Measurements from ENCODE around the gene MEGF8.
A peak's percentile ranks its signal among the peaks of the same experiment; 100 is the strongest.
"Not testable (repeated sequence)": the region's sequence is repeated elsewhere in the genome, so short reads cannot be mapped to it uniquely, and the experiment has no call there.

The MEGF8 gene

DNA sequence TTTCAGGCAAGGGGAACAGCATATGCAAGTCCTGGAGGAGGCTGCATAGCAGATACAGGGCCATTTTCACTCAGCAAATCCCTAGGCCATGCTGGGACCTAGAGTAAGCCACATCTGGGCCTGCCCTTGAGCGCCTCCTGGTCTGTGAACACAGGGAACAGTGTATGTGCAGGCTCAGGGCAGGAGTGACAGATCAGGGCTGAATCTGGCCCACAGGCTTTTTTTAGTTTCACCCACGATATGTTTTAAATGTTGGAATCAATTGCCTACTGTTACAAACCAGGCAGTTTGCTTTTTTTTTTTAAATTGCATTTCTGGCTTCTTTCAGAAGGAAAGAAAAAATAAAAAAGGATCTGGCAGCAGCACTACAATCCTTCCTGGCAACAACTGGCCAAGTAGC is 13.8 kb upstream of the MEGF8 start:
- DNase-seq = no peak

DNA sequence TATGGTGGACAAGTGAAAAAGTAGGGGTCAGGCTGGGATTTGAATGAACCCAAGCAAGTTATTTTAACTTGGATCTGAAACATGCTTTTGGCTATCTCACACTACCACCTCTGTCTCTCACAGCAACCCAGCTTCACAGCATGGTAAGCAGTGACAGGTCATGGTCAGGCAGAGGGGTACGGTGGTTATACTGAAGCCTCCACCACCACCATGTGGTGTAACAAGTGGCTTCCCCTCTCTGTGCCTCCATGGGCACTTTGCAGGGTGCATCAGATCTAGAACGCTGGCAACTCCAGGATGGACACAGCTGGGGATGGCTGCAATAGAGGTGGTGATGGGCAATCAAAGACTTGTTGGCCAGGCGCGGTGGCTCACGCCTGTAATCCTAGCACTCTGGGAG is 13.1 kb upstream of the MEGF8 start:
- DNase-seq = no peak

DNA sequence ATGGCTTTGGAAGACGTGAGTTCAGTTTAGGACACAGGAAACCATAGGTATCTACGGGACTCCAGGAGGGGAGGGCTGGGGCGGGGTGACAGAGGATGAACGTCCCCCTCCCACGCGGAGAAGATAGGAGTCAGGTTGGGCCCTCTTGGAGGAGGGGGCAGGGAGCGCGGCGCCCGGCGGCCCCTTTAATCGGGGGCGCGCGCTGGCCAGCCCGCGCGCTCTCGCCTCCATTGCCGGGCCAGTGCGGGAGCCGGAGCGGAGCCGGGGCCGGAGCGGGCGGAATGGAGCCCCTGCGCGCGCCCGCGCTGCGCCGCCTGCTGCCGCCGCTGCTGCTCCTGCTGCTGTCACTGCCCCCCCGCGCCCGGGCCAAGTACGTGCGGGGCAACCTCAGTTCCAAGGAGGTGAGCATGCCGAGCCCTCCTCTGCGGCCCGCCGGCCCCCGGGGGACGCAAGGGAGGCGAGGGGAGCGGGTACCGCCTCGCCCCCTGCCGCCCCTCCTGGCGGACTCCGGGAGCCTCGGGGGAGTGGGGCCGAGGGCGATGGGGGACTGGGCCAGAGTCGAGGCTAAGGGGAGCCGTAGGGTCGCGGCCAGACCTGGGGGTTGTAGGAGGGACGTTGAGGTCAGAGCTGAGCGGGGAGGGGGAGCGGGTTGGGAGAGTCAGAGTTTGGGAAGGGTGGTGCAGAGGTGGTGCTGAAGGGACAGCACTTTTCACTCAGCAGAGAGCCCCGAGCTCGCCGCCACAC is 12.2 kb upstream of the MEGF8 start, which contains the start of gene TMEM145:
Gene TMEM145 (plus strand): TSS at position 214 of the 744 bp plus-strand sequence. CDS start 68 bp downstream, at position 282.
- peak; percentile 40 to 52 for DNase-seq

DNA sequence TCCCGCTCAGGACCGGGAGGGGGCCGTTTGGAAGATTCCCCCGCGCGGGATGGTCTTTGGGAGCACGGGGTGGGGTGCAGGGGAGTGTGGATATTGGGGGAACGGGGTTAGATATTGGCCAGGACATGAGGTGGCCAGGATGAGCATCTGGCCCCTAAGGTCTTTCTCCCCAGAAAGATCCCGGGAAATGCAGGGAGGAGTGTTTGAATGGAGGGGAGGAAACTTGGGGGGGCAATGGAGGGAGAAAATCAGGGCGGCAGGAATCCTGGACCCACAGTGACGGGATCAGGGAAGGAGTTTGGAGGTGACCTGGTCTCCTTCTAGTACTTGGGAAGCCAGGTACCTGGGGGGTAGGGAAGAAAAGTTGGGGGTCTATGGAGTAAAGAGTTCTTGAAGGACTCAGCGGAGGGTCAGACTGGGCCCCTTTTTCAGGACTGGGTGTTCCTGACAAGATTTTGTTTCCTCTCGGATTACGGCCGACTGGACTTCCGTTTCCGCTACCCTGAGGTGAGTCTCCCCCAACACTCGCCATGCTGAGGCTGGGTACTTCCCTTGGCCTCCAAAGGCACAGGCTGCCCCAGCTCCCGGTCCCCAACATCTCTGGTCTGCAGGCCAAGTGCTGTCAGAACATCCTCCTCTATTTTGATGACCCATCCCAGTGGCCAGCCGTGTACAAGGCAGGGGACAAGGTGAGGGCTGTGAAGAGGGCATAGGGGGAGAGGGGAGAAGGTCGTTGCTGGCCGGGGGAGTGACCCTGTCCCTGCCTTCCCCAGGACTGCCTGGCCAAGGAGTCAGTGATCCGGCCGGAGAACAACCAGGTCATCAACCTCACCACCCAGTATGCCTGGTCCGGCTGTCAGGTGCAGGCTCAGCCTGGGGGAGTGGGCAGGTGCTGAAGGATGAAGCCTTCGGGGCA is 11.3 kb upstream of the MEGF8 start:
- no peak for DNase-seq

DNA sequence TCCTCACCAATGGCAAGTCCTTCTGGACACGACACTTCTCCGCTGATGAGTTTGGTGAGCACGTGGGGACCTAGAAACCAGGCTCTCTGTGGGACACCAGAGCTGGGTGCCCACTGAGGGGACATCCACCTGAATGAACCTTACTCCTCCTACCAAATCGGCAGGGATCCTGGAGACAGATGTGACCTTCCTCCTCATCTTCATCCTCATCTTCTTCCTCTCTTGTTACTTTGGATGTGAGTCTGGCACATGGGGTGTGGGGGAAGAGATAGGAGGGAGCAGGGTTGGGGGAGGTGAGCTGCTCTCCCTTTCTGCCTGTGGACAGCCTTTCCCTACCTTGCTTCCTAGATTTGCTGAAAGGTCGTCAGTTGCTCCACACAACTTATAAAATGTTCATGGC is 10.4 kb upstream of the MEGF8 start:
- DNase-seq = no peak

DNA sequence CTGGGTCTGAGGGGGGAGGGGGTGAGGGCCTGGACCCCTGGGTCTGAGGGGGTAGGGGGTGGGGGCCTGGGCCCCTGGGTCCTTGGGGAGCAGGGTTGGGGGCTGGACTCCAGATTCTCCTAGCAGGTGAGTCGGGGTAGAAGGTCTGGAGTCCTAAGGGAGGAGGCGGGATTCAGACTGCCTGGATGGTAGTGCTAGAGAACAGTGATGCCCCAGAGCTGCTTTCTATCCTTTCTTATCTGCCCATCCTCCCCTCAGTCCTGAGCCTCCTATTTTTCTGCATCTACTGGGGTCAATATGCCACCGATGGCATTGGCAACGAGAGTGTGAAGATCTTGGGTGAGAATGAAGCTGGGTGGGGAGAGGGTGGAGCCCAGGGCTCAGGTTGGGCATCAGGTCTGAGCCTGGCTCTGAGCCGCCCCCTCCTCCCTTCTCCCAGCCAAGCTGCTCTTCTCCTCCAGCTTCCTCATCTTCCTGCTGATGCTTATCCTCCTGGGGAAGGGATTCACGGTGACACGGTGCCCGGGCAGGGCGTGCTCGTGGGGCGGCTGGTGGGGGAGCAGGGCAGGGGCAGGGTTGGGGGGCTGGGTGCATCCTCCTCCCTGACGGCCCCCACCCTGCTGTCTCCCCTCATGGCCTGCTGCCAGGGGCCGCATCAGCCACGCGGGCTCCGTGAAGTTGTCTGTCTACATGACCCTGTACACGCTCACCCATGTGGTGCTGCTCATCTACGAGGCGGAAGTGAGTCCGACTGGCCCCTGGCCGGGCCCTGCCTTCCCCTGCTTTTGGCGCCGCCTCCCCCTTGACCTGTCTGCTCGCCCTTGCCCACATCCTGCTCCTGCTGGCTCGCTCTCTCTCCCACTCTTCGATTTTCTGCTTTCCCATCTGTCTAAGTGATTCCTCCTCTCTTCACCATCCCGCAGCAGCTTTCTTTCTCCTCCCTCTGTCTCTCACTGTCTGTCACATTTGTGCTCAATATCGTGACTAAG is 8.9 kb upstream of the MEGF8 start:
- no peak for DNase-seq

DNA sequence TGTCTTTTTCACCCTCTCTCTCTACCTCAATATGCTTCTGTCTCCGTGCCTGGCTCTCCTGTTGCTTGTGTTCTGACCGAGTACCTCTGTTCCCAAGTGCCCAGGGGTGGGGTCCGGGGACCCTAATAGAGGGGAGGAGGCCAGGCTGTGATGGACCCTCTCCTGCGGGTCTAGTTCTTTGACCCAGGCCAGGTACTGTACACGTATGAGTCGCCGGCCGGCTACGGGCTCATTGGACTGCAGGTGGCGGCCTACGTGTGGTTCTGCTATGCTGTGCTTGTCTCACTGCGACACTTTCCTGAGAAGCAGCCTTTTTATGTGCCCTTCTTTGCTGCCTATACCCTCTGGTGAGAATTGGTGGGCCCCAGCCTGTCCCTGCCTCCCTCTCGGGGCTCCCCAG is 7.9 kb upstream of the MEGF8 start:
- no peak for DNase-seq

DNA sequence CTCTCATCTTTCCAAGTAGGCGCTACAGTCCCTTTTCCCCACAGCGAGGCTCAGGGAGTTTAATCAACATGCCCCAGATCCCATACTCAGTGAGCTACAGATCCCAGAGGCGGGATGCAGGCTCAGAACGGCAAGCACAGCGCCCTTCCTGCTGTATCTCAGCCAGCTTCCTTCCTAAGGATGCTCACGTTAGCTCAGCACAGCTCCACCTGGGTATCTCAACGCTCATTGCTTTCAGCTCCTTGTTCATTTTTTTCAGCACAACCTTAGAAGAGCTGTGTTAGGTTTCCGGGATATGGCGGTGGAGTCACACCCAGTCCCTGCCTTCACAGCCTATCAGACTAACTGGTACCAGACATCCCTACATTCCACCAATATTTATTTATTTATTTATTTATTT is 3.1 kb upstream of the MEGF8 start:
- no peak for DNase-seq

DNA sequence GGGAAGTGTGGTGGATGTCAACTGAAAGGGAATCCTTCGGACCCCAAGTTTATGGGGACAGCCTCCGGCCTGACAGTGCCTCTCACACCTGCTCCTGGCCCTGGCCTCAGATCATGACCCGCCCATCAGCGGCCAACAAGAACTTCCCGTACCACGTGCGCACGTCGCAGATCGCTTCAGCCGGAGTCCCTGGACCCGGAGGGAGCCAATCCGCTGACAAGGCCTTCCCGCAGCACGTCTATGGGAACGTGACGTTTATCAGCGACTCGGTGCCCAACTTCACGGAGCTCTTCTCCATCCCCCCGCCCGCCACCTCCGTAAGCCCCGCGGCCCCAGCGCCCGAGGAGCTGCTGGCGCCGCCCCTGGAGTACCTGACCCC is 2.0 kb upstream of the MEGF8 start:
- no peak for DNase-seq

DNA sequence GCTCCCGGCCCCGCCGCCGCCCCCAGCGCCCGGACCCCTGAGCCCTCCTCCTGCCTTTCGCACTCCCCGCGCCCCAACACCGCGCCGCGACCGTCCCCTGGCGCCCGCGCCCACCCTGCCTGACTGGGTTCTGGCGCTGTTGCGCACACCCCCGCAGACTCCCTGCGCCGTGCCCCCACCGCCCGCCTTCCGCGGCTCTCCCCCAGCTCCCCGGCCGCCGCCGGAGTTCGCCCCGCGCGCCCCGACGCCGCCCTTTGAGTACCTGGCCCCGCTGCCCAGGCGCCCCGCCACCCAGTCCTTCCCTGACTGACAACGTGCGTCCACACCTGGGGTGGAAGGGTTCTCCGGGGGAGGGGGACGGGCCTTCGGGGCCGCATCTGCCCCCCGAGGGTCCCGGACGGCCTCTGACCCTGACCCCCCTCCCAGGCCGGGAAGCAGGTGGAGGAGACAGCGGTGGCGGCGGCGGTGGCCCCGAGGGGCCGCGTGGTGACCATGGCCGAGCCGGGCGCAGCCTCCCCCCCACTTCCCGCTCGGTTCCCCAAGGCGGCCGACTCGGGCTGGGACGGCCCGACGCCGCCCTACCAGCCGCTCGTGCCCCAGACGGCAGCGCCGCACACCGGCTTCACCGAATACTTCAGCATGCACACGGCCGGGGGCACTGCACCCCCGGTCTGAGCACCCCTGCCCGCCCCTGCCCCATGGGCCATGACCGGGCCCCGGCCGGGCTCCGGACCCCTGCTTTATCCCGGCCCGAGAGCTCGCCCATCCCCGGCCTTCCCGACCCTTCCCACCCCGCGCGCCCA is 1.4 kb upstream of the MEGF8 start:
- DNase-seq = peak; percentile 13 to 24

DNA sequence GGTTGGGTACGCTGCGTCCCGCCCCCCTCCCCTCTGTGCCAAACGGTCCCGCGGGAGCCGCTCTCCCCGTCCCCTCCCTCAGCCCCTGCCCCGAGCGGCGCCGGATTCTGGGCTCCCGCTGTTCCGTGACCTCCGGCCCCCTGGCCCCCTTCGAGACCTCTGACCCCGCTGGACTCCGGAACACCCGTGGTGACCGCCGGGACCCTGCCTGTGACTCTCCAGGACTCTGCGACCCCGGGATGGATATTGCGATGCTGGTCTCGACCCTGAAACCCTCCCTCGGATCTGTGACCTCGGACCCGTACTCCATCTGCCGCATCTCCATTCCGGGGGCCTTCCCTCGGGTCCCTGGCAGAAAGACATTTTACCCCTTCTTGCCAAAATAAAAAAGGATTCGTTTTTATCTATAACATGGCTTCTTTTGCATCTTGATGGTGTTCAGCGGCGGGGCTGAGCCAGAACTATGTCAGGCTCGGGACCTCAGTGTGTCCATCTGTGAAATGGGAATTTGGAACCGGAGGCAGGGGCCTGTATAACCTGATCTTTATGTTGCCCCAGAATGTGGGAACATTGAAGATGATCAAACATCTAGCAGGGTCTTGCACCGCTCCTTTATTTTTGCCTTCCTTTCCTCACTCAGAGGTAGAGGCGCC is 654 bp upstream of the MEGF8 start:
- no peak for DNase-seq

DNA sequence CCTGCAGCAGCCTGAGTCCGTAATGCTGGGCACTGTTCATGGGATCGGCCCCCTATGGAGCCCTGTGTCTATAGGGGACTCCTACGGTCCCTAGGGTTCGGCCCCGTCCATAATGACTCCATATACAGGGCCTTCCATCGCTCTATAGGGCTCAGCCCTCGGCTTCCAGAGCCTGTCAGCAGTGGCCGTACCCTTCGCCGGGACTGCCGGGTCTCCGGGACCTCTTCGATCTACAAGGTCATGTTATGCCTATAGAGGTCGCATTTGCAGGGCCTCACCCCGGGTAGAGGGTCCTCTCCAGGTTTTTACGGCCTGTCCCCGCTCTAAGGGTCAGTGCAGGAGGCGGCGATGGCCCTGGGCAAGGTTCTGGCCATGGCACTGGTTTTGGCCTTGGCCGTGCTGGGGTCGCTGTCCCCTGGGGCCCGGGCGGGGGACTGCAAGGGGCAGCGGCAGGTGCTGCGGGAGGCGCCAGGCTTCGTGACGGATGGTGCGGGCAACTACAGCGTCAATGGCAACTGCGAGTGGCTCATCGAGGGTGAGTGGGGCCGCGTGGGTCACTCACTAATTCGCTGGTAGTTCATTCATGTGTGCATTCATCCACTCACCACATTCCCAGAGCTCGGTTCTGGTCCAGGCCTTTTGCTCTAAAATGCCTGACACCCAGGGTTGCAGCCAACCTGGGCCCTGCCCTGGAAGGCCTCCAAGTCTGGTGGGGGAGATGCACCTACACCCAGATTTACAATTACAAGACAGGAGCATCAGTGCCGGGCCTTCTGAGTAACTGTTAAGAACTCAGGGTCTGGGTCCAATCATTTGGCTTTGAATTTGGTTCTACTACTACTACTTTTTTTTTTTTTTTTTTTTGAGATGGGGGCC is 699 bp downstream of the MEGF8 start:
- DNase-seq = peak; percentile 28 to 34

DNA sequence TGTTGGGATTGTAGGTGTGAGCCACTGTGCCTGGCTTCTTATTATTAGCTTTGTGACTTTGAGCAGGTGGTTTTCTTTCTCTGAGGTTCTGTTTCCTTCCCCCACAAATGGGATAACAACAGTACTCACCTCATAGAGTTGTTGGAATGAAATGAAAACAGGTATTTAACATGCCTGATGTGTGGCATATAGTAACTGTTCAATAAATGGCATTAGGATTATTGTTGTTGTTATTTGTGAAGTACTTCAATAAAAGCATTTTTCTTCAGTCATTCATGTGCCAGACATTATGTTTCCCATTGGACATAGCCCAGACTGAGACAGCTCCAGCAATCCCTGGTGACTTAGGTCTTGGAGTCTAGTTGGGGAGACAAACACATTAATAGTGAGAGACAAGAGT is 1.5 kb downstream of the MEGF8 start:
- no peak for DNase-seq

DNA sequence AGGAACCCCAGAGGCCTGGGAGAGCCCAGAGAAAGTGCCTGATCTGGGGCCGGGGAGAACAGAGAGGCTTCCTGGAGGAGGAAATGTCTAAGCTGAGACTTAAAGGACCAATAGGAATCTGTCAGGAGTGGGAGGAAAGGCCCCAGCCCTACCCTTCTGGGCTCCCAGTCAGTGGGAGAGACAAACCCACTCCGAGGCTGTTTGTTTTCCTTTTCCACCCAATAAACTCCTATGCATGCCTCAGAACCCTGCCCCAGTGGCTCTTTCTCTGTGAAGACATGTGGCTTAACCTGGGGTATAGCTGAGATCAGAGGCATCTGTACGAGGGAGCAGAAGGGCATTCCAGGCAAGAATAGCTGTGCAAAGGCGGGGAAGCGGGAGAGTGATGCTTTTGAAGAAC is 1.9 kb downstream of the MEGF8 start:
- no peak for DNase-seq

DNA sequence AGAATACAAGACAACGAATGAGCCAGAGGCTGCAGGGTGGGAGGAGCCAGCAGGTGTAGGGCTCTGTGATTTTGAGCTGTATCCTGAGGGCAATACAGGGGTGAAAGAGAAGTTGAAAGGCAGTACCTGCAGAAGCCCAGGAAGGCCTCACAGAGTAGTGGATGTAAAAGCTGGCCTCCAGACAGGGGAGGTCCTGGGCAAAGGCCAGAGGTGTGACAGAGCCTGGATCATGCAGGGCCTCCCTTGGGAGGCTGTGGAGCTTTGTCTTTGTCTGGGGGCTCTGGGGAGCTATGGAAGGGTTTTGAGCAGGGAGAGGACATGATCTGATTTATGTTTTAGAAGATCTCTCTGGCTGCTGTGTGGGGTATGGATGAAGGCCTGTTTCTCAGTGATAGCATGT is 2.7 kb downstream of the MEGF8 start:
- no peak for DNase-seq

DNA sequence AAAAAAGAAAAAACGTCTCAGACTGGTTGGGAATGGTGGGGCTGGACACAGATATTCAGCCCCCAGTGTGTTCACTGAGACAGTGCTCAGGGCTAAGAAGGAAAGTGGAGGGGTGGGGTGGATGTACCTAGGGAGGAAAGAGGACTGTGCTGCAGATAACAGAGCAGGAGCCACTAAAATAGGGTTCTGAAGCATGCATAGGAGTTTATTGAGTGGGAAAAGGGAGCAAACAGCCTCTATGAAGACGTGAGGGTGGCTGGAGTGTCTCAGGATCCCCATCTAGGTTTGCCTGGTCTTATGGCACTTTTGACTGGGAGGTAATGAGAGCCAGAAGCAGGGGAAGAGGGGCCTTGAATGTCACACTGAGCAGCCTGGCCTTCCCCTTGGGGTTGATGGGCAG is 3.4 kb downstream of the MEGF8 start:
- no peak for DNase-seq

DNA sequence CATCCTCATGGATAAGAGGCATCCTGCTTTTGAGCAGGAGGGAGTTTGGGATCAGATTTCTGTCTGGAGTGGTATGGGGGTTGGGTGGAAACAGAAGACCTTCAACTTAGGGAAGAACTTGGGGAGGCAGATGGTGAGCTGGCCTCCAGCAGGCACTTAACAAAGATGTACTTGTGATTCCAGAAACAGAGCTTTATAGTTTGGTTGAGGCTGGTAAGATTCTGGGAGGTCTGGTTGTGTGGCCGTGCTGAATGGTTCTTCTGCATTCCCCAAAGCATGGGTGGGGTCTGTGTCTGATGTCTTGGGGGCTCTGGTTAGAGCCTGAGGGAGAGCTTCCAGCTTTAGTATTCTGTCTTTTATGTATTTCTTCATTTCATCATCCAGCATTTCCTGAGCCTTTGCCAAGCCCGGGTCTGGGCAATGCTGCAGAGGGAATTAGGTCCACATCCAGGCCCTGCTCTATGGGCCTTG is 4.8 kb downstream of the MEGF8 start:
- DNase-seq = no peak

DNA sequence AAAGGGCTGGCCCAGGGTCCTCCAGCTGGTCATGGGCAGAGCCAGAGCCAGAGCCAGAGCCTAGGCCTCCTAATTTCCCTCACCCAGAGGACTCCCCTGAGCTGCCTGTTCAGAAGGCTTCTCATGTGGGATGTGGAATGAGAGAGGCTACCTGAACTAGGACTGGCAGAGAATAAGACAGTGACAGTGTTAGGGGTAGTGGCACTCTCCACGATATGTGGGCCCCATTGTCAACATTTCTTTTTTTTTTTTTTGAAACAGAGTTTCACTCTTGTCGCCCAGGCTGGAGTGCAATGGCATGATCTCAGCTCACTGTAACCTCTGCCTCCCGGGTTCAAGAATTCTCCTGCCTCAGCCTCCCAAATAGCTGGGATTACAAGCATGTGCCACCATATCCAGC is 5.9 kb downstream of the MEGF8 start:
- DNase-seq = not testable (repeated sequence)

DNA sequence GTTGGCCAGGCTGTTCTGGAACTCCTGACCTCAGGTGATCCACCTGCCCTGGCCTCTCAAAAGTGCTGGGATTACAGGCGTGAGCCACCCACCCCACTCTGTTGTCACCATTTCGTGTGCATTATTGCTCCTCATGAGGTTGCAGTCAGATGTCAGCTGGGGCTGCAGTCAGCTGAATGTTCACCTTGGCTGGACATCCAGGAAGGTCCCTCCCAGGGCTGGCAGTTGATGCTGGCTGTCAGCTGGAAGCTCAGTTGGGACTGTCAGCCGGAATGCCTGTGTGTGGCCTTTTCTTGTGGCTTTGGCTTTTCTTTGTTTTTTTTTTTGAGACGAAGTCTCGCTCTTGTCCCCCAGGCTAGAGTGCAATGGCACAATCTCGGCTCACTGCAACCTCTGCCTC is 6.6 kb downstream of the MEGF8 start:
- no peak for DNase-seq

DNA sequence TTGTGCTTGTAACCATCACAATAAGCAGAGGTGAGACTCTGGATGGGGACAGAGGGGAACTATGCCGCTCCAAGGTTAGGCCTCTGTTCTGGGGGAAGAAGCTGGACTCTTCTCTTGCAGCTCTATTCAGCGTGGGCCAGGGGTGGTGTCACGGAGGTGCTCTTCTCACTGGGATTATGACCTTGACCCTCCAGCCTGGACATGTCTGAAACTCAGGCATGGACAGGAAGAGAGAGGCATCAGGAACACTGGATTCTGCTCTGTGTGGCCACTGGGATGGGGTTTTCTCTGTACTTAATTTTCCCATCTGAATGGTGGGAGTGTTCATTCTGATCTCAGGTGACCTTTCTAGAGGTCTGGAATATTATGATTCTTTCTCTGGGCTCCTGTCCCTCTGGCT is 7.6 kb downstream of the MEGF8 start:
- DNase-seq = no peak

Measured in activated CD4-positive, alpha-beta T cell treated with anti-CD3 and anti-CD28 coated beads, Interleukin-2, amount 50 U/mL, for 48 hours (primary cell).